ENCODE results near the gene RAP1GAP2. TPM values are rescaled to one million over a fixed set of nuclear protein-coding genes. Genes with fewer than 3 reads are reported as not detected.

RAP1GAP2 gene
- total and polyA plus RNA-seq, 2 of the 8 experiments (the other 6 are each of a cell fraction or from before 2014, with no cell fraction given): 24.0 to 63.8 TPM

GRCh38 chr17:3046753-3047152 is 250.5 kb downstream of the RAP1GAP2 start:
- Histone ChIP-seq H3K27me3 (replicated peaks in 1 of 4; ENCODE audit: control insufficient read depth in 3 of 4, extremely low read depth in 1 of 4, insufficient read depth in 3 of 4, low read length in 3 of 4) (no peaks in the 10 kb centered on the region), H3K18ac (ENCODE audit: extremely low read depth, low read length) (no peak overlapping the region), H2AK5ac (ENCODE audit: low read depth, low read length) (no peak overlapping the region), H3K23ac (ENCODE audit: insufficient read length) (no peak overlapping the region), H3K14ac (ENCODE audit: insufficient read length) (no peak overlapping the region), H3K79me2 (ENCODE audit: control insufficient read depth in 1 of 2, insufficient read depth in 2 of 2, low read length in 2 of 2) (no peaks in the 10 kb centered on the region), H4K91ac (replicated peaks; ENCODE audit: insufficient read length, low read length) (no peak overlapping the region), H4K5ac (ENCODE audit: insufficient read length, low read depth, low read length) (no peak overlapping the region), H2BK5ac (ENCODE audit: low read depth, low read length) (no peak overlapping the region), H3K79me1 (ENCODE audit: low read depth, low read length) (no peaks in the 10 kb centered on the region), H3K4ac (replicated peaks; ENCODE audit: insufficient read length, low read depth, low read length) (no peak overlapping the region), H2BK120ac (replicated peaks; ENCODE audit: low read depth, low read length) (no peak overlapping the region), H2BK20ac (ENCODE audit: low read length) (no peak overlapping the region), H3K9ac (replicated peaks in 1 of 4; ENCODE audit: extremely low read depth in 1 of 4, low read depth in 3 of 4, low read length in 3 of 4) (no peak overlapping the region), H3K4me3 (ENCODE audit: extremely low read depth in 1 of 4, insufficient read depth in 2 of 4, low read depth in 3 of 4, low read length in 4 of 4) (no peak overlapping the region), H4K20me1 (replicated peaks in 1 of 2; ENCODE audit: control insufficient read depth in 1 of 2, insufficient read depth in 2 of 2, low read length in 2 of 2) (no peaks in the 10 kb centered on the region), H3K56ac (replicated peaks; ENCODE audit: insufficient read length, low read depth, low read length) (no peak overlapping the region), H3K4me1 (replicated peaks in 1 of 4; ENCODE audit: control insufficient read depth in 3 of 4, insufficient read depth in 4 of 4, low read length in 3 of 4) (no peaks in the 10 kb centered on the region; a peak in 1 of 7 replicates), H3K36me3 (ENCODE audit: control insufficient read depth in 2 of 4, insufficient read depth in 4 of 4, low read length in 3 of 4) (no peaks in the 10 kb centered on the region), H2BK15ac (ENCODE audit: low read length) (no peak overlapping the region), H3K23me2 (ENCODE audit: low read depth, low read length) (no peaks in the 10 kb centered on the region), H2BK12ac (ENCODE audit: low read depth, low read length) (no peak overlapping the region), H2AFZ (ENCODE audit: low read length) (no peak overlapping the region), H4K8ac (ENCODE audit: extremely low read depth, insufficient read depth, low read length) (no peak overlapping the region), H3K9me3 (ENCODE audit: insufficient read depth in 2 of 2, low read depth in 1 of 2, low read length in 1 of 2) (peaks cover 13 to 17% of the 10 kb centered on the region in 2 experiments), H3K4me2 (ENCODE audit: insufficient read depth in 1 of 2, low read depth in 2 of 2, low read length in 2 of 2) (no peak overlapping the region), H3K27ac (ENCODE audit: low read depth, low read length) (no peak overlapping the region)
- ChIA-PET POLR2A (ENCODE audit: partially characterized antibody) (no interaction called here), CTCF (ENCODE audit: partially characterized antibody) (no interaction called here)
- WGBS, 2 experiments (ENCODE audit: extremely low coverage in 1 of 2, insufficient coverage in 1 of 2, insufficient read length in 1 of 2, insufficient replicate concordance in 2 of 2, low coverage in 1 of 2, low lambda C conversion rate in 2 of 2, missing lambda C conversion rate in 1 of 2): 83% methylated on average over 3 of the region's 3 CpGs; no CpG with 5 or more reads in 1 of the 2 experiments
- FAIRE-seq: no peak
- no peak for DNase-seq (ENCODE audit: low read depth in 1 of 2, low spot score in 2 of 2)
- no peak for TF ChIP-seq RAD21 (IDR thresholded peaks at IDR 0.05 in 1 of 2, conservative IDR thresholded peaks at IDR 0.05 in 1 of 2; ENCODE audit: low read depth in 2 of 2, low read length in 2 of 2)
- no peak for TF ChIP-seq POU5F1 (IDR thresholded peaks at IDR 0.05; ENCODE audit: low read depth, low read length)
- no peak for TF ChIP-seq TAF7 (optimal IDR thresholded peaks at IDR 0.05; ENCODE audit: borderline replicate concordance, low read depth, low read length)
- no peak for TF ChIP-seq RXRA (IDR thresholded peaks at IDR 0.05; ENCODE audit: insufficient read depth, low read depth, low read length)
- TF ChIP-seq CTCF (IDR thresholded peaks at IDR 0.05; ENCODE audit: control extremely low read depth in 1 of 3, insufficient read depth in 1 of 3, low read depth in 1 of 3, low read length in 3 of 3): no peak
- TF ChIP-seq EZH2 (IDR thresholded peaks at IDR 0.05; ENCODE audit: low read depth, low read length, severe bottlenecking): no peak
- no peak for TF ChIP-seq HDAC2 (IDR thresholded peaks at IDR 0.05; ENCODE audit: borderline replicate concordance in 1 of 2, low read depth in 2 of 2, low read length in 2 of 2)
- no peak for TF ChIP-seq CBX5 (IDR thresholded peaks at IDR 0.05; ENCODE audit: low read depth, low read length)
- no peak for TF ChIP-seq KDM5A (IDR thresholded peaks at IDR 0.05; ENCODE audit: low read length)
- TF ChIP-seq BCL11A (IDR thresholded peaks at IDR 0.05; ENCODE audit: low read depth in 2 of 2, low read length in 2 of 2): no peak
- no peak for TF ChIP-seq SIX5 (IDR thresholded peaks at IDR 0.05; ENCODE audit: low read depth, low read length)
